A549 (cell line): ENCODE data around the gene CECR2.

Experiments
- JUN ChIP-seq, 2 experiments: fragments of >200 bp; sonication (Bioruptor Twin); formaldehyde crosslinking; IDR thresholded peaks; 2 replicates in 1 of 2; 3 replicates in 1 of 2; pipeline ENCODE4 v1.6.1; 2016 to 2017
- MAFK ChIP-seq: fragments of 450-650 bp; IDR thresholded peaks from 2 replicates; pipeline ENCODE4 v1.6.1; 2014; ENCODE audit not compliant: partially characterized antibody
- POLR2A ChIP-seq: IDR thresholded peaks from 2 replicates; pipeline ENCODE4 v1.6.1; 2012; ENCODE audit warnings: mild to moderate bottlenecking, low read length
- RAD21 ChIP-seq, 2 experiments: fragments of >200 bp in 1 of 2; sonication (Bioruptor Twin) in 1 of 2; formaldehyde crosslinking in 1 of 2; IDR thresholded peaks in 1 of 2; conservative IDR thresholded peaks in 1 of 2; 2 replicates in 1 of 2; 3 replicates in 1 of 2; pipeline ENCODE4 v1.6.1; 2012 to 2018; ENCODE audit warnings: inconsistent platforms in 1 of 2
- REST ChIP-seq: fragments of 200-600 bp; sonication (generic); IDR thresholded peaks from 2 replicates; pipeline ENCODE4 v1.6.1; 2016; ENCODE audit warnings: antibody characterized with exemption, mild to moderate bottlenecking, moderate library complexity
- TF ChIP-seq, protein P1 (sequence below): fragments of >200 bp; sonication (Bioruptor Twin); formaldehyde crosslinking; IDR thresholded peaks from 3 replicates; pipeline ENCODE4 v1.5.1; 2016

DNA sequence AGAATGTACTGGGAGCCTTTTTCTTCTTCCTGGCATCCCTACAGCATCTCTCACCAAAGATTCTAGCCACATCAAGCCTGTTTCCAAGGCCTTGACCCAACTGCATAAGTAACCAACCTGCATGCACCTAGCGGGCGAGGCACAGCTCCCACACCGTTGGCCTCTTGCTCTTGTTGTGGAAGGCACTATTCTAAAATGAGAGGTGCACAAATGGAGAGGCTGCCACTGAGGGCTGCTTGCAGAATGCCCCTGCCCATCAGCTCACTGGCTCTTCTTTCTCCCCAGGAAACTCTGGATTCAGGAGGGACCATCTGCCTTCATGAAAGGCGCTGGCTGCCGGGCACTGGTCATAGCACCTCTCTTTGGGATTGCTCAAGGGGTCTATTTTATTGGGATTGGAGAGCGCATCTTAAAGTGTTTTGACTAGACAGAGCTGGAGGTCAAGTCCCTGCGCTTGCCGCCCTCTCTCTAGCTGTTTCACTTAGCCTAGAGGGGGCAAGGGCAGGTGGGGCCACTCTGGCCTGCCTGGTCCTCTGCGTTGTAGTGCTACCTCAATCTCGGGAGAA lies 220.6 kb downstream of the CECR2 start:
- TF ChIP-seq, protein P1, sequence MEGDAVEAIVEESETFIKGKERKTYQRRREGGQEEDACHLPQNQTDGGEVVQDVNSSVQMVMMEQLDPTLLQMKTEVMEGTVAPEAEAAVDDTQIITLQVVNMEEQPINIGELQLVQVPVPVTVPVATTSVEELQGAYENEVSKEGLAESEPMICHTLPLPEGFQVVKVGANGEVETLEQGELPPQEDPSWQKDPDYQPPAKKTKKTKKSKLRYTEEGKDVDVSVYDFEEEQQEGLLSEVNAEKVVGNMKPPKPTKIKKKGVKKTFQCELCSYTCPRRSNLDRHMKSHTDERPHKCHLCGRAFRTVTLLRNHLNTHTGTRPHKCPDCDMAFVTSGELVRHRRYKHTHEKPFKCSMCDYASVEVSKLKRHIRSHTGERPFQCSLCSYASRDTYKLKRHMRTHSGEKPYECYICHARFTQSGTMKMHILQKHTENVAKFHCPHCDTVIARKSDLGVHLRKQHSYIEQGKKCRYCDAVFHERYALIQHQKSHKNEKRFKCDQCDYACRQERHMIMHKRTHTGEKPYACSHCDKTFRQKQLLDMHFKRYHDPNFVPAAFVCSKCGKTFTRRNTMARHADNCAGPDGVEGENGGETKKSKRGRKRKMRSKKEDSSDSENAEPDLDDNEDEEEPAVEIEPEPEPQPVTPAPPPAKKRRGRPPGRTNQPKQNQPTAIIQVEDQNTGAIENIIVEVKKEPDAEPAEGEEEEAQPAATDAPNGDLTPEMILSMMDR, result no peak
- TF ChIP-seq REST, result no peak
- no peak for TF ChIP-seq RAD21 (conservative IDR thresholded peaks at IDR 0.05 in 1 of 2, IDR thresholded peaks at IDR 0.05 in 1 of 2)
- no peak for TF ChIP-seq JUN (IDR thresholded peaks at IDR 0.05)
- TF ChIP-seq POLR2A, result no peak
- no peak for TF ChIP-seq MAFK
